Measurements from ENCODE around the gene NME3. TPM values are rescaled to one million over a fixed set of nuclear protein-coding genes. Genes with fewer than 3 reads are reported as not detected.

NME3 gene
- total RNA-seq, 1 experiment from 2014 or later = 76.9 TPM

DNA sequence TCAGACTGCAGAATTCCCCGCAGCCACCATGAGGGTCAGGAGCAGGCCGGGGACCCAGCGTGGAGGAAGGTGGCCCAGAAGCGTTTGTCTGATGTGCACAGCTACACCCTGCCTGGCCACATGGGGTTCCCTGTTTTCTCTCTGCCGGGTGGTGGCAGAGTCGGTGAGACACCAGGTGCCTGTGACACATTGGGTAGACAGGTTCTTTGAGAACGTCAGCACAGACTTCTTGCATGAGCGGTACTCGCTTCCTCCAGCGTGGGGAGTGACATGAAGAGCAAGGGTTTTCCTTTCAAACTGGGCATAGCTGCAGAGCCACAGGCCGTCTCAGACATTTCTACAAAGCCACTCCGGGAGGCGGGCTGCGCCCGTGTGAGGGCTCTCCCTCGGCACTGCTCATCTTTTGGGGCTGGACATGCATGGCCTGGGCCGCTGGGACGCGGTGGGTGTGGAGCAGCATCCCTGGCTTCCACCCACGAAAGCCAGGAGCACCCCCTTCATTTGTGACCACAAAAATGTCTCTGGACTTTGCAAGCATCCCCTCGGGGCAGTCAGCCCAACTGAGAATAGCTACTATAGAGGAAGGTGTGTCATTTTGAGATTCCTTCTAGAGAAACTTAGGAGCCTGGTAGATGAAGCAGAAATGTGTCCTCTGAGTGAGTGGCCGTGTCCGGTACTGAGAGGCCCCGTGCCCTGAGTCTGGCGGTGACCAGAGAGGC is 26.0 kb downstream of the NME3 start:
- H3K36me3 Mint-ChIP-seq (ENCODE audit: insufficient read depth in 1 of 3, low read depth in 3 of 3) = peaks cover 3 to 20% (median 18%) of the 10 kb centered on the region in 3 experiments
- TF ChIP-seq, protein P1, sequence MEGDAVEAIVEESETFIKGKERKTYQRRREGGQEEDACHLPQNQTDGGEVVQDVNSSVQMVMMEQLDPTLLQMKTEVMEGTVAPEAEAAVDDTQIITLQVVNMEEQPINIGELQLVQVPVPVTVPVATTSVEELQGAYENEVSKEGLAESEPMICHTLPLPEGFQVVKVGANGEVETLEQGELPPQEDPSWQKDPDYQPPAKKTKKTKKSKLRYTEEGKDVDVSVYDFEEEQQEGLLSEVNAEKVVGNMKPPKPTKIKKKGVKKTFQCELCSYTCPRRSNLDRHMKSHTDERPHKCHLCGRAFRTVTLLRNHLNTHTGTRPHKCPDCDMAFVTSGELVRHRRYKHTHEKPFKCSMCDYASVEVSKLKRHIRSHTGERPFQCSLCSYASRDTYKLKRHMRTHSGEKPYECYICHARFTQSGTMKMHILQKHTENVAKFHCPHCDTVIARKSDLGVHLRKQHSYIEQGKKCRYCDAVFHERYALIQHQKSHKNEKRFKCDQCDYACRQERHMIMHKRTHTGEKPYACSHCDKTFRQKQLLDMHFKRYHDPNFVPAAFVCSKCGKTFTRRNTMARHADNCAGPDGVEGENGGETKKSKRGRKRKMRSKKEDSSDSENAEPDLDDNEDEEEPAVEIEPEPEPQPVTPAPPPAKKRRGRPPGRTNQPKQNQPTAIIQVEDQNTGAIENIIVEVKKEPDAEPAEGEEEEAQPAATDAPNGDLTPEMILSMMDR (conservative IDR thresholded peaks at IDR 0.05) = no peak
- no peak overlapping the region for H4K8ac ChIP-seq (replicated peaks; ENCODE audit: insufficient read length, low read depth, low read length)
- no peak overlapping the region for H3K23ac ChIP-seq (ENCODE audit: insufficient read length, low read depth, low read length)
- H3K79me2 ChIP-seq (ENCODE audit: insufficient read depth, low read length) = no peaks in the 10 kb centered on the region
- no peaks in the 10 kb centered on the region for H3K9me3 Mint-ChIP-seq
- H3K79me1 ChIP-seq (ENCODE audit: insufficient read depth, low read depth, low read length, poor library complexity, severe bottlenecking) = no peaks in the 10 kb centered on the region
- no peak overlapping the region for H3K4me2 ChIP-seq (ENCODE audit: insufficient read depth, insufficient read length, low read length)
- no peak overlapping the region for H3K4me3 Mint-ChIP-seq
- H3K4me1 ChIP-seq (ENCODE audit: insufficient read depth, low read length) = no peaks in the 10 kb centered on the region
- no peak overlapping the region for H3K14ac ChIP-seq (ENCODE audit: insufficient read depth, low read length)
- no peak overlapping the region for H2AK5ac ChIP-seq (ENCODE audit: insufficient read length, low read length)
- no peak overlapping the region for H4K5ac ChIP-seq (ENCODE audit: insufficient read length, low read depth, low read length)
- no peak overlapping the region for H3K4ac ChIP-seq (ENCODE audit: low read depth, low read length)
- H4K91ac ChIP-seq (ENCODE audit: insufficient read length, low read depth, low read length) = no peak overlapping the region
- H3K9me3 ChIP-seq (ENCODE audit: control insufficient read depth, low read depth, low read length) = no peaks in the 10 kb centered on the region
- H3K27ac Mint-ChIP-seq = peak overlapping the region in 1 of 3 experiments; percentile 34; a peak in 2 of 7 replicates
- WGBS (ENCODE audit: extremely low coverage, insufficient read length, low lambda C conversion rate) = no CpG with 5 or more reads among the region's 25 CpGs
- no peaks in the 10 kb centered on the region; the same call in 1 of the 2 replicates for H3K27me3 Mint-ChIP-seq (ENCODE audit: low read depth)
- no peak overlapping the region for H2BK12ac ChIP-seq (ENCODE audit: insufficient read length, low read depth, low read length)
- no peaks in the 10 kb centered on the region for H3K27me3 ChIP-seq (ENCODE audit: insufficient read depth, low read length)
- no peaks in the 10 kb centered on the region for H3K4me1 Mint-ChIP-seq
- H2BK120ac ChIP-seq (ENCODE audit: low read depth, low read length, poor library complexity, severe bottlenecking) = no peak overlapping the region
- no peak for DNase-seq
- H2BK5ac ChIP-seq (ENCODE audit: insufficient read length, low read length) = no peak overlapping the region
- H4K20me1 ChIP-seq (ENCODE audit: control insufficient read depth, insufficient read depth, insufficient read length) = peaks cover 3% of the 10 kb centered on the region
- no peak overlapping the region for H3K56ac ChIP-seq (ENCODE audit: insufficient read length, low read depth, low read length)
- no peak overlapping the region for H2AFZ ChIP-seq (ENCODE audit: low read length)
- H3K23me2 ChIP-seq (ENCODE audit: insufficient read length, low read depth, low read length, poor library complexity, severe bottlenecking) = no peaks in the 10 kb centered on the region
- no peak overlapping the region for H2BK20ac ChIP-seq (ENCODE audit: low read depth, low read length, poor library complexity, severe bottlenecking)
- no peak overlapping the region for H3K18ac ChIP-seq (ENCODE audit: insufficient read length, low read depth, low read length)
- H3K9ac ChIP-seq (ENCODE audit: extremely low read depth, insufficient read length, low read length) = no peak overlapping the region
- H3T11ph ChIP-seq (ENCODE audit: low read length) = no peak overlapping the region
- no peak overlapping the region for H2BK15ac ChIP-seq (ENCODE audit: low read depth, low read length)
- H3K27ac ChIP-seq (ENCODE audit: insufficient read length, low read depth, low read length) = no peak overlapping the region

All from H9 (cell line).